Kidney tubule cell (primary cell): ENCODE results near the gene CUL9.
A peak's percentile ranks its signal among the peaks of the same experiment; 100 is the strongest.
"Not testable (repeated sequence)": the region's sequence is repeated elsewhere in the genome, so short reads cannot be mapped to it uniquely, and the experiment has no call there.

Source experiments
- DNase-seq: peaks from one replicate; pipeline ENCODE4 v3.0.0-alpha.2; 2018; ENCODE audit warnings: low spot score

Gene CUL9

DNA sequence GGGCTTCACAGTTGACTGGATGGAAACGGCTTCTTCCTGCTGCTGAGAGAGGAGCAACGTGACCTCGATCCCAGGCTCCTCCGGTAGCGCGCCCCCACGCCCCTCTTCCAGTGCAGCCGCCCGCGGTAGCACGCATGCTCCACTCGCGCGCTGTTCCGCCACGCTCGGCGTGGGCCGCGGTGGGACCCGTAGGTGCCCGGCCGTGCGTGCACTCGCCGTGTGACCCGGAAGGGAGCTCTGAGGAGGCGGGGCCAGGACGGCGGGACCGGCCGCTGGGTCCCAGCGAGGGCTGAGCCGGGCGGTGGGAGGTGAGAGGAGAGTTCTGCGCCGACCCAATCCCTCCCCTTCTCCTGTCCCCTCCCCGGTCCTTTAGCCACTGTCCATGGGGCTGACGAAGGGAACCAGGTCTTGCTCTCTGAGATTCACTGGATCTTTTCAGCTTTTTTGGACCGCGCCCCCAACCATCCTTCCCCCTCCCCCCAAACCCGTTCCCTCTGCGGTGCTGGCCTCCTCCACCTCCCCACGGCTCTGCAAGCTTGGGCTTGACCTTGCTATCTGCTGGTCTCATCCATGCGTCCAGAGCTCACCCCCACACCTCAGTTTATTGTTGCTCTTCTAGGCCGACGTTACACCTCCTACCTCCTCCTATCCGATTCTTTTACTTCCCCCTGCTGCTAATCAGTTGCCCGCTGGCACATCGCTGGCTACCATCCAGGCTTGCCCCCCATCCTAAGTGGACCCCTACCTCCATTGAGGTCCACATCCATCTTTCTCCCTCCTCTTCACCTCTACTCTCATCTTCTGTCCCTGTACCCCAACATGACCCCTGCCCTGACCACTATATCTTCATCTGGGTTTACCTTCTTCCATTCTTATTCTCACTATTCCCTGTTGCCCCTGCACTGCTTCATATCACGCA lies at the start of gene CUL9:
CUL9 (plus strand) TSS at position 255 of the 919 bp plus-strand sequence. CDS start 2,115 bp downstream, outside the sequence.
- DNase-seq, result peak; percentile 77

DNA sequence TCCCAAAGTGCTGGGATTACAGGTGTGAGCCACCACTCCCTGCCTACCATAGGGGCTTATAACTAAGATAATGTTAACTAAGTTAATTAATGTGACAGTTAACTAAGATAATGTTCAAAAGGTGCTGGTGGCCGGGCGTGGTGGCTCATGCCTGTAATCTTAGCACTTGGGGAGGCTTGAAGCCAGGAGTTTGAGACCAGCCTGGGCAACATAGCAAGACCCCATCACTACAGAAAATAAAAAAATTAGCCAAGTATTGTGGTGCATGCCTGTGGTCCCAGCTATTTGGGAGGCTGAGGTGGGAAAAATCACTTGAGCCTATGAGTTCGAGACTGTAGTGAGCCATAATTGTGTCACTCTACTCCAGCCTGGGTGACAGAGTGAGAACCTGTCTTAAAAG lies 43.7 kb upstream of the CUL9 start:
- no peak for DNase-seq

DNA sequence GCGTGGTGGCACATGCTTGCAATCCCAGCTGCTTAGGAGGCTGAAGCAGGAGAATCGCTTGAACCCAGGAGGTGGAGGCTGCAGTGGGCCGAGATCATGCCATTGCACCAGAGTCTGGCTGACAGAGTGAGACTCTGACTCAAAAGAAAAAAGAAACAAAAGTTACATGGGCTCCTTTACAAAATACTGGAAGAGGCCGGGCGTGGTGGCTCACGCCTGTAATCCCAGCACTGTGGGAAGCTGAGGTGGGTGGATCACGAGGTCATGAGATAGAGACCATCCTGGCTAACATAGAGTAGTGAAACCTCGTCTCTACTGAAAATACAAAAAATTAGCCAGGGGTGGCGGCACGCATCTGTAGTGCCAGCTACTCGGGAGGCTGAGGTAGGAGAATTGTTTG lies 42.0 kb upstream of the CUL9 start:
- DNase-seq, result not testable (repeated sequence)

DNA sequence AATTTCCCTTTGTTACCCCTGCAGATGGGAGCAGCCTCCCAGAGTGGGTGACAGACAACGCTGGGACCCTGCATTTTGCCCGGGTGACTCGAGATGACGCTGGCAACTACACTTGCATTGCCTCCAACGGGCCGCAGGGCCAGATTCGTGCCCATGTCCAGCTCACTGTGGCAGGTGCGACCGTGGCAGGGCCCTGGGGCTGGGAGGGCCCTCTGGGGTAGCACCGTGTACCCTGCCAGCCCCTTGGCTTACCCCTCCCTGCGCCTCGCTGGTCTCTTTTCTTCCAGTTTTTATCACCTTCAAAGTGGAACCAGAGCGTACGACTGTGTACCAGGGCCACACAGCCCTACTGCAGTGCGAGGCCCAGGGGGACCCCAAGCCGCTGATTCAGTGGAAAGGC lies 40.4 kb upstream of the CUL9 start:
- DNase-seq, result no peak

DNA sequence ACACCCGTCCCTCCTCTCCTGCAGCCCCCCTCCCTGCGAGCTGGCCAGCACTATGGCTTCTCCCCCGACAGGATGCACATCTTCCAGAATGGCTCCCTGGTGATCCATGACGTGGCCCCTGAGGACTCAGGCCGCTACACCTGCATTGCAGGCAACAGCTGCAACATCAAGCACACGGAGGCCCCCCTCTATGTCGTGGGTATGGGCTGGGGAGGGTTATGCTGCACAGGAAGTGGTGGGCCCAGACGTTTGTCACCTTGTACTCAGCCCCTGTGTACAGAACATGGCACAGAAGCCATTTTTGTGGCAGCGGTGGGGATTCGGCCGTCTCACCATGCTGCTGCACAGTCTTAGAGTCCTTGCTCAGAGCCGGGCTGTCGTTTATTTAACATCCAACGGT lies 39.9 kb upstream of the CUL9 start:
- DNase-seq, result no peak

DNA sequence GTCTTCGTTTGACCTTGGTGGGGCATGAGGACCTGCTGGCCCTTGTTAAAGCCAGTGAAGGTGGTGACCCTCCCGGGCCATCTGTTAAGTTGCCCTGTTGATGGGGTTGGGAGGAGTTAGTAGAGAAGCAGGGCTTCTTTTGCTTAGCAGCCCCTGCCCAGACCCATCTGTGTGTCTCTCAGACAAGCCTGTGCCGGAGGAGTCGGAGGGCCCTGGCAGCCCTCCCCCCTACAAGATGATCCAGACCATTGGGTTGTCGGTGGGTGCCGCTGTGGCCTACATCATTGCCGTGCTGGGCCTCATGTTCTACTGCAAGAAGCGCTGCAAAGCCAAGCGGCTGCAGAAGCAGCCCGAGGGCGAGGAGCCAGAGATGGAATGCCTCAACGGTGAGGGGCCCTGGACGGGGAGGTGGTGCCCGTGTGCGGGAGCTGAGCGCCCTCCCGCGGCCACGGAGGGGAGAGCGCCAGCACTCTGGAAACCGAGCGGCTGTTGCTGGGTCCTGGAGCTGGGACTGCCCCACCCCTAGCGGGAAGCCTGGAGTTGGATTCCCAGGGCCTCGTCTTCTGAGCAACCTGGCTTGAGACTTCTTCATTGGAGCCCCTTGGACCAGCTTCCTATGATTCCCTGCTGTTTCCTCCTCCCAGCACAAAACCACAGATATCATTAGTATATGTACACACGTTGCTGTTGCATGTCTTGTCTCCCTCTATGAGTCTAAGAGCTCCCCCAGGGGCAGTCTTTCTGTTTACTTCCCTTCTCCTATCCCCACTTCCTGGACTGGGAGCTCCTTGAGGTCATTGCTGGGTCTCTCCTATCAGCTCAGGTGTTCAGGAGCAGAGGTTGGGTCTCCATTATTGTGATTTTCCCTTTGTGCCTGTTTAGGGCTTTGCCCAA lies 38.5 kb upstream of the CUL9 start:
- DNase-seq, result peak; percentile 84

DNA sequence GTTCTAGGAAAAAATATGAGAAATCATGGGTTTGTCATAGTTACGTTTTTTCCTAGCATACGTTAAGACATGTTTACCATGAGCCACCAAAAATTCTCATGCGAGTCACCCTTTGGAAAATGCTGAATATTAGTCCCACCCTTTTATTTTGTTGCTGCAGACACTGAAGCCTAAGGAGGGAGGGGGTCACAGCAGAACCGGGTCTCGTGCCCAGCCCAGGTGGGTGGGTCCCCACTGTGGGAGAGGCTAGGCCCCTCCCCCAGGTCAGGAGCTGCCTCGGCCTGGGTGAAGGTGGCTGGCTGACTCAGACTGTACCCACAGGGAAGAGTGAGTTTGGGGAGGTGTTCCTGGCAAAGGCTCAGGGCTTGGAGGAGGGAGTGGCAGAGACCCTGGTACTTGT lies 37.1 kb upstream of the CUL9 start:
- DNase-seq, result no peak

GRCh38 chr6:43146261-43146660 lies 35.7 kb upstream of the CUL9 start:
- DNase-seq, result no peak

- no peak for DNase-seq
Observed at GRCh38 chr6:43146709-43147688, 35.0 kb upstream of the CUL9 start.

GRCh38 chr6:43147691-43148477 lies 34.1 kb upstream of the CUL9 start:
- no peak for DNase-seq

GRCh38 chr6:43149265-43149664 lies 32.7 kb upstream of the CUL9 start:
- no peak for DNase-seq

DNA sequence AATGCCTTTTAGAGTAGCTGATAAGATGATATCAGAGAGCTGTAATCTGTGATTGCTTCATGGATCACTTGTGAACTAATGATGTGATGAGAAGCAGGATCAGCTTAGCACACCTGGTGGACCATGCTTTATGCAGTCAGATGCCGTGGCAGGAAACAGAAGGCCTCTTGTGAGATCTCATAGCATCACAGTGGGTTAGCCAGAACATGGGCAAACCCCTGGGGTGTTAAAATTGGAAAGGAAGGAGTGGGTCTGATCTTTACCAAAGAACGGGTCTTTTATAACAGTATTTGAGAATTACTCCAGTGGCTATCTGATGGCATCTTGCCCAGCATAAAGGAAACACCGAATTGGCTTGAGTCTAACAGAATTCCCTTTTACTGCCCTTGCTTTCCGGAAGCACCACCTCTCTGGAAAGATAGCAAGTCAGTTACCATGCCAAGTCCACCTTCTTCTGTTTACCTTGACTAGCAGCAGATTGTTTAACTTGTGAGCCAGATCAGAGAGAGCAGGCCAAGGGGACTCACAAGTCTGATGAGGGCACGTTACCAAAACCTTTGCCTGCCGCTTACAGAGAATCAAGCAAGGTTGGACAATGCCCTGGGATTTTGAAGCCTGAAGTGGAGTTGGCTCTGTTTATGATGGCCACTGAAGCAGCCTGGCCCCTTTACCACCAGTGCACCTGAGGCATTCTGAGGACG lies 31.8 kb upstream of the CUL9 start:
- no peak for DNase-seq

- DNase-seq, result no peak
Observed at GRCh38 chr6:43159599-43159998, 22.4 kb upstream of the CUL9 start.

- no peak for DNase-seq
Observed at GRCh38 chr6:43163899-43164298, 18.1 kb upstream of the CUL9 start.

GRCh38 chr6:43170417-43170930 lies 11.5 kb upstream of the CUL9 start:
- no peak for DNase-seq

GRCh38 chr6:43170931-43171706 lies 10.9 kb upstream of the CUL9 start, which contains the start of gene SRF:
Gene SRF (plus strand): TSS chr6:43171269. CDS start chr6:43171657, 388 bp downstream.
- peak; percentile 100 for DNase-seq

- peak; percentile 9 for DNase-seq
Observed at GRCh38 chr6:43171707-43172103, 10.3 kb upstream of the CUL9 start.

GRCh38 chr6:43172104-43173007 lies 9.6 kb upstream of the CUL9 start:
- DNase-seq, result peak; percentile 60
